Testis (tissue), 2 donors: ENCODE measurements around the gene SDHAF2.

Experiments used
- CTCF ChIP-seq, 3 experiments: fragments of 450-650 bp in 2 of 3; fragments of 200-600 bp in 1 of 3; sonication (generic) in 1 of 3; IDR thresholded peaks; one replicate each; pipeline ENCODE4 v1.5.1; 2016 to 2019; ENCODE audit warnings: antibody characterized with exemption in 3 of 3, mild to moderate bottlenecking in 2 of 3, moderate library complexity in 1 of 3
- POLR2A ChIP-seq: fragments of 450-650 bp; IDR thresholded peaks from one replicate; pipeline ENCODE4 v1.6.1; 2017; ENCODE audit warnings: antibody characterized with exemption, mild to moderate bottlenecking, moderate library complexity

DNA sequence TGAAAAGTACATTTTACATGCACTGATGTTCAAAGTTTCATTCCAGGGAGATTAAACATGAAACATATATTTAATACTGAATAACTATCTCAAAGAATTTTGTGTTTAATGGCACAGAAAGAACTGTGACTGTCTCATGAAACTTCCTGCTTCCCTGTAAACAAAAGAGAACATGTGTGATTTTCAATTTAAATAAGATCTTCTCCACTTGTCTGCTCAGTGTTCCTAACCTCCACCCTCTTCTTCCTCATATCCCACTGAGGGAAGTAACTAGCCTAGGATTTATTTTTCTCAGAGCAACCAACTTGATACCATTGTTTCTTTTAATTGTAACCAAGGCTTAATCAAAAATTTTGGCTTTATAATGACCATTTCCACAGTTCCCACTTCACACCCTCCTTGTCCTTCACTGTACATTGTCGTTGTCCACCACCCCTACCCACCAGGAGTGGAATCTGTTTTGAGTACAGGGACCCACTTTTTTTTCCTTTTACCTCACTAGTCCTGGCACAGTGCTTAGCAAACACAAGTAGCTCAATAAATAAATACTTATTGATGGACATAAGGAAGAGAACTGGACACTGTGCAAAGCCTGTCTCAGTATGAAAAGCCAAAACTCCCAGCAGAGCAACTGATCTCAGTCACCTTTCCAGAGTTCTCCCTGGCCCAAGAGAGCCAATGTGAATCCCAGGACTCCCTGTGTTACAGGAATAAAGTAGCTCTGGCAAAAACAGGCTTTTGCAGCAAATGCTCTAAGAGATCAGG lies 4.4 kb upstream of the SDHAF2 start:
- no peak for TF ChIP-seq CTCF (IDR thresholded peaks at IDR 0.05)
- no peak for TF ChIP-seq POLR2A
